Measurements from ENCODE around the gene PDIA5.

PDIA5 gene

GRCh38 chr3:123100193-123100776 lies 33.5 kb downstream of the PDIA5 start:
- no peak overlapping the region for H3K27ac ChIP-seq
- TF ChIP-seq CTCF (conservative IDR thresholded peaks at IDR 0.05) (no peak), ZFX (IDR thresholded peaks at IDR 0.05) (no peak)

GRCh38 chr3:123102249-123102648 lies 35.4 kb downstream of the PDIA5 start:
- H3K27ac ChIP-seq = no peak overlapping the region
- TF ChIP-seq ZFX (IDR thresholded peaks at IDR 0.05) (no peak), CTCF (conservative IDR thresholded peaks at IDR 0.05) (no peak)

GRCh38 chr3:123102826-123103225 lies 36.0 kb downstream of the PDIA5 start:
- no peak for TF ChIP-seq CTCF (conservative IDR thresholded peaks at IDR 0.05)
- no peak for TF ChIP-seq ZFX (IDR thresholded peaks at IDR 0.05)
- H3K27ac ChIP-seq = no peak overlapping the region

GRCh38 chr3:123104550-123104949 lies 37.7 kb downstream of the PDIA5 start:
- TF ChIP-seq CTCF (conservative IDR thresholded peaks at IDR 0.05) = no peak
- no peak for TF ChIP-seq ZFX (IDR thresholded peaks at IDR 0.05)
- H3K27ac ChIP-seq = no peak overlapping the region

GRCh38 chr3:123105201-123106189 lies 38.7 kb downstream of the PDIA5 start:
- H3K27ac ChIP-seq = no peak overlapping the region
- TF ChIP-seq CTCF (conservative IDR thresholded peaks at IDR 0.05) = no peak
- TF ChIP-seq ZFX (IDR thresholded peaks at IDR 0.05) = no peak

GRCh38 chr3:123110282-123110975 lies 43.6 kb downstream of the PDIA5 start:
- H3K27ac ChIP-seq = no peak overlapping the region
- TF ChIP-seq ZFX (IDR thresholded peaks at IDR 0.05) (no peak), CTCF (conservative IDR thresholded peaks at IDR 0.05) (no peak)
